H1 (cell line): Measurements from ENCODE around the gene PAX5. TPM values are rescaled to one million over a fixed set of nuclear protein-coding genes. Genes with fewer than 3 reads are reported as not detected.

ENCODE experiments used
- CTCF ChIA-PET: fragments of 300-600 bp; sonication (Branson Sonifier 250); formaldehyde crosslinking; loops from one replicate; lab custom pipeline; 2021; ENCODE audit not compliant: partially characterized antibody; lab: Charles Lee
- POLR2A ChIA-PET: fragments of 300-600 bp; sonication (Branson Sonifier 250); formaldehyde crosslinking; loops from one replicate; lab custom pipeline; 2021; ENCODE audit warnings: inconsistent platforms; ENCODE audit not compliant: partially characterized antibody; lab: Charles Lee
- DNase-seq, 2 experiments: peaks; one replicate each; pipeline versions ENCODE4 v3.0.0 to v3.0.0-alpha.2; 2010 to 2022; ENCODE audit warnings: low spot score in 2 of 2, low read depth in 1 of 2, mixed read lengths in 1 of 2
- FAIRE-seq: peaks from 2 replicates; lab custom pipeline; 2011; peaks lifted over from hg19 to GRCh38; lab: Jason Lieb, UNC
- H2AFZ ChIP-seq: 2 replicates; pipeline ENCODE4 v1.8.1; 2012; ENCODE audit warnings: low read length, inconsistent platforms
- H2AK5ac ChIP-seq: 2 replicates; pipeline ENCODE4 v1.6.1; 2013; ENCODE audit warnings: low read depth, low read length
- H2BK120ac ChIP-seq: replicated peaks from 2 replicates; pipeline ENCODE3; 2013; ENCODE audit warnings: low read depth, low read length, inconsistent platforms
- H2BK12ac ChIP-seq: 2 replicates; pipeline ENCODE4 v1.6.1; 2013; ENCODE audit warnings: low read depth, low read length
- H2BK15ac ChIP-seq: 2 replicates; pipeline ENCODE4 v1.6.1; 2013; ENCODE audit warnings: low read length
- H2BK20ac ChIP-seq: 2 replicates; pipeline ENCODE4 v1.6.1; 2013; ENCODE audit warnings: low read length
- H2BK5ac ChIP-seq: 2 replicates; pipeline ENCODE4 v1.6.1; 2013; ENCODE audit warnings: low read depth, low read length
- H3K14ac ChIP-seq: 2 replicates; pipeline ENCODE4 v1.6.1; 2013; ENCODE audit warnings: inconsistent platforms; ENCODE audit not compliant: insufficient read length
- H3K18ac ChIP-seq: 2 replicates; pipeline ENCODE4 v1.6.1; 2013; ENCODE audit warnings: low read length; ENCODE audit errors: extremely low read depth
- H3K23ac ChIP-seq: 2 replicates; pipeline ENCODE4 v1.6.1; 2013; ENCODE audit warnings: inconsistent platforms; ENCODE audit not compliant: insufficient read length
- H3K23me2 ChIP-seq: 2 replicates; pipeline ENCODE4 v1.6.1; 2013; ENCODE audit warnings: low read depth, low read length
- H3K27ac ChIP-seq: 2 replicates; pipeline ENCODE4 v1.6.1; 2011; ENCODE audit warnings: low read depth, low read length, inconsistent platforms
- H3K27me3 ChIP-seq, 4 experiments: replicated peaks in 1 of 4; 1 replicate in 1 of 4; 2 replicates in 3 of 4; pipeline versions ENCODE4 v1.6.1 to v1.8.1; 2011 to 2013; ENCODE audit warnings: low read length in 3 of 4, mild to moderate bottlenecking in 3 of 4, inconsistent platforms in 2 of 4, mixed read lengths in 2 of 4, moderate library complexity in 1 of 4; ENCODE audit not compliant: control insufficient read depth in 3 of 4, insufficient read depth in 3 of 4; ENCODE audit errors: extremely low read depth in 1 of 4
- H3K36me3 ChIP-seq, 4 experiments: 2 replicates each; pipeline versions ENCODE4 v1.6.1 to v1.8.1; 2011 to 2013; ENCODE audit warnings: mild to moderate bottlenecking in 4 of 4, low read length in 3 of 4, moderate library complexity in 2 of 4, control low read depth in 1 of 4, inconsistent platforms in 1 of 4; ENCODE audit not compliant: insufficient read depth in 4 of 4, control insufficient read depth in 2 of 4
- H3K4ac ChIP-seq: replicated peaks from 2 replicates; pipeline ENCODE3; 2013; ENCODE audit warnings: low read length, low read depth, mixed read lengths, inconsistent platforms; ENCODE audit not compliant: insufficient read length
- H3K4me1 ChIP-seq, 4 experiments: replicated peaks in 1 of 4; 1 replicate in 1 of 4; 2 replicates in 3 of 4; pipeline versions ENCODE4 v1.6.1 to v1.8.1; 2011 to 2013; ENCODE audit warnings: low read length in 3 of 4, inconsistent platforms in 2 of 4, mixed read lengths in 1 of 4; ENCODE audit not compliant: insufficient read depth in 4 of 4, control insufficient read depth in 3 of 4
- H3K4me2 ChIP-seq, 2 experiments: 2 replicates each; pipeline versions ENCODE4 v1.6.1 to v1.8.1; 2011 to 2013; ENCODE audit warnings: low read depth in 2 of 2, low read length in 2 of 2, control low read depth in 1 of 2, inconsistent platforms in 1 of 2, mild to moderate bottlenecking in 1 of 2; ENCODE audit not compliant: insufficient read depth in 1 of 2
- H3K4me3 ChIP-seq, 4 experiments: fragments of 200-600, 300-600 bp in 1 of 4; sonication (generic), shearing (Covaris generic), sonication (Bioruptor Twin) in 1 of 4; 2 replicates each; pipeline versions ENCODE4 v1.5.1 to v1.8.1; 2011 to 2016; ENCODE audit warnings: low read length in 4 of 4, low read depth in 3 of 4, control low read depth in 2 of 4, inconsistent platforms in 2 of 4, mild to moderate bottlenecking in 2 of 4, mixed read lengths in 1 of 4, moderate library complexity in 1 of 4; ENCODE audit not compliant: insufficient read depth in 2 of 4; ENCODE audit errors: extremely low read depth in 1 of 4
- H3K56ac ChIP-seq: replicated peaks from 2 replicates; pipeline ENCODE3; 2013; ENCODE audit warnings: low read depth, mild to moderate bottlenecking, mixed read lengths, low read length, inconsistent platforms; ENCODE audit not compliant: insufficient read length
- H3K79me1 ChIP-seq: 2 replicates; pipeline ENCODE4 v1.6.1; 2013; ENCODE audit warnings: low read depth, low read length, control low read depth
- H3K79me2 ChIP-seq, 2 experiments: 2 replicates each; pipeline versions ENCODE4 v1.6.1 to v1.8.1; 2012 to 2013; ENCODE audit warnings: low read length in 2 of 2, mild to moderate bottlenecking in 2 of 2, inconsistent platforms in 1 of 2; ENCODE audit not compliant: insufficient read depth in 2 of 2, control insufficient read depth in 1 of 2
- H3K9ac ChIP-seq, 4 experiments: replicated peaks in 1 of 4; 1 replicate in 1 of 4; 2 replicates in 3 of 4; pipeline versions ENCODE4 v1.6.1 to v1.8.1; 2011 to 2013; ENCODE audit warnings: low read depth in 3 of 4, low read length in 3 of 4, control low read depth in 2 of 4, mild to moderate bottlenecking in 2 of 4, moderate library complexity in 2 of 4, inconsistent platforms in 1 of 4; ENCODE audit errors: extremely low read depth in 1 of 4
- H3K9me3 ChIP-seq, 2 experiments: 2 replicates each; pipeline versions ENCODE4 v1.6.1 to v1.8.1; 2012 to 2013; ENCODE audit warnings: mild to moderate bottlenecking in 2 of 2, moderate library complexity in 2 of 2, control low read depth in 1 of 2, inconsistent platforms in 1 of 2, low read depth in 1 of 2, low read length in 1 of 2, mixed read lengths in 1 of 2; ENCODE audit not compliant: insufficient read depth in 2 of 2
- H4K20me1 ChIP-seq, 2 experiments: replicated peaks in 1 of 2; 2 replicates each; pipeline versions ENCODE3 to v1.8.1; 2011 to 2013; ENCODE audit warnings: inconsistent platforms in 2 of 2, low read length in 2 of 2, mild to moderate bottlenecking in 1 of 2; ENCODE audit not compliant: insufficient read depth in 2 of 2, control insufficient read depth in 1 of 2
- H4K5ac ChIP-seq: 2 replicates; pipeline ENCODE4 v1.6.1; 2013; ENCODE audit warnings: low read length, low read depth, mixed read lengths, inconsistent platforms; ENCODE audit not compliant: insufficient read length
- H4K8ac ChIP-seq: 2 replicates; pipeline ENCODE4 v1.8.0; 2013; ENCODE audit warnings: mild to moderate bottlenecking, moderate library complexity, low read length, inconsistent platforms; ENCODE audit not compliant: insufficient read depth; ENCODE audit errors: extremely low read depth
- H4K91ac ChIP-seq: replicated peaks from 2 replicates; pipeline ENCODE3; 2013; ENCODE audit warnings: low read length, mixed read lengths, inconsistent platforms; ENCODE audit not compliant: insufficient read length
- ASH2L ChIP-seq: fragments of 200-600, 300-600 bp; sonication (generic); IDR thresholded peaks from one replicate; pipeline ENCODE4 v1.7.1; 2017; ENCODE audit warnings: low read length
- CHD2 ChIP-seq: IDR thresholded peaks from 2 replicates; pipeline ENCODE4 v1.6.1; 2012; ENCODE audit warnings: low read length, improper control_type of control experiment
- CREB1 ChIP-seq: IDR thresholded peaks from 2 replicates; pipeline ENCODE4 v1.6.1; 2012; ENCODE audit warnings: inconsistent platforms
- JUND ChIP-seq: IDR thresholded peaks from 2 replicates; pipeline ENCODE4 v1.6.1; 2011; ENCODE audit warnings: mild to moderate bottlenecking, improper control_type of control experiment, low read length
- NANOG ChIP-seq: IDR thresholded peaks from 2 replicates; pipeline ENCODE4 v1.6.1; 2011; ENCODE audit warnings: low read length, low read depth, mild to moderate bottlenecking, inconsistent platforms; ENCODE audit not compliant: insufficient read depth, poor library complexity, severe bottlenecking
- POLR2A ChIP-seq, 2 experiments: IDR thresholded peaks; 1 replicate in 1 of 2; 2 replicates in 1 of 2; pipeline ENCODE4 v1.6.1; 2011; ENCODE audit warnings: low read depth in 2 of 2, low read length in 2 of 2, mild to moderate bottlenecking in 2 of 2; ENCODE audit errors: control extremely low read depth in 1 of 2
- RBBP5 ChIP-seq: IDR thresholded peaks from 2 replicates; pipeline ENCODE4 v1.7.1; 2012; ENCODE audit warnings: low read depth, mild to moderate bottlenecking, inconsistent platforms, low read length, moderate library complexity, borderline replicate concordance
- SIN3A ChIP-seq, 2 experiments: IDR thresholded peaks in 1 of 2; conservative IDR thresholded peaks in 1 of 2; 2 replicates each; pipeline ENCODE4 v1.6.1; 2011 to 2012; ENCODE audit warnings: low read length in 2 of 2, improper control_type of control experiment in 1 of 2, low read depth in 1 of 2, mild to moderate bottlenecking in 1 of 2
- SRF ChIP-seq: IDR thresholded peaks from 2 replicates; pipeline ENCODE4 v1.6.1; 2011; ENCODE audit warnings: mild to moderate bottlenecking, low read depth, low read length, moderate library complexity
- USF2 ChIP-seq: IDR thresholded peaks from 2 replicates; pipeline ENCODE4 v1.6.1; 2011; ENCODE audit warnings: low read length, improper control_type of control experiment
- ZNF274 ChIP-seq: IDR thresholded peaks from 2 replicates; pipeline ENCODE4 v1.7.0; 2012; ENCODE audit warnings: low read length, borderline replicate concordance; ENCODE audit errors: extremely low read depth
- WGBS, 2 experiments: shearing (Covaris generic) in 1 of 2; methylation state at CpG; one replicate each; pipeline versions ENCODE4 v1.1.6 to v1.1.7; 2013 to 2015; ENCODE audit warnings: low lambda C conversion rate in 2 of 2, mixed read lengths in 2 of 2, inconsistent platforms in 1 of 2, low coverage in 1 of 2, missing lambda C conversion rate in 1 of 2; ENCODE audit not compliant: insufficient replicate concordance in 2 of 2, insufficient coverage in 1 of 2, insufficient read length in 1 of 2; ENCODE audit errors: extremely low coverage in 1 of 2, missing lambda C conversion rate in 1 of 2; 5-methylcytosine and 5-hydroxymethylcytosine counted together
- polyA plus RNA-seq, 7 experiments: library from polyadenylated mRNA; depleted of rRNA in 3 of 7; stranded (reverse) in 5 of 7; unstranded in 2 of 7; fragments of >200 nt in 5 of 7; fragments of 200-250 nt in 2 of 7; gene quantifications; 1 replicate in 5 of 7; 2 replicates in 1 of 7; 4 replicates in 1 of 7; pipeline versions ENCODE4 v1.2.1 to v1.2.3, GENCODE V29; 2011 to 2013; ENCODE audit warnings: missing spikeins in 2 of 7, mixed read lengths in 2 of 7
- total RNA-seq: library from RNA; stranded (reverse); fragmentation: NEBNext Ultra II Directional; extraction: Animal tissue kit (Norgen Biotek cat#: 25700); gene quantifications from 2 replicates; pipeline ENCODE4 v1.2.1, GENCODE V29; 2021

The PAX5 gene
- total and polyA plus RNA-seq, 2 of the 8 experiments (the other 6 are each of a cell fraction or from before 2014, with no cell fraction given): 0.29 to 0.43 TPM

DNA sequence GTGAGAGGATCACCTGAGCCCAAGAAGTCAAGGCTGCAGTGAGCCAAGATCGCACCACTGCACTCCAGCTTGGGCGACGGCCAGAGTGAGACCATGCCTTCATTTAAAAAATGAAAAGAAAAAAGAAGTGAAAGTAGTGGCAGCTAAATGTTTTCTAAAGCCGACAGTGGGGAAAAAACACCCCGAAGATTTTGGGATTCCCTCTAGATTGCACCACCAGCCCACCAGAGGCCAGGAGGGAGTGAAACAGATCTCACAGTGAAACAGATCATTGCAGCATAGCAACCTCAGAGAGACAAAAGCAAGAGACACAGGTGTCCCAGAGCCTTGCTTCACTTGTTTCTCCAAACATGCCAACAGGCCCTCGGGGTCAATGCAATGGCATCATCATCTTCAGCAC lies 156.8 kb downstream of the PAX5 start:
- POLR2A ChIA-PET: no interaction called here
- no peak for DNase-seq
- no peak for FAIRE-seq
- H3K56ac ChIP-seq: no peak overlapping the region
- no peaks in the 10 kb centered on the region for H3K23me2 ChIP-seq
- peaks cover 0 to 4% of the 10 kb centered on the region in 2 experiments; a peak in 2 of 4 replicates for H3K9me3 ChIP-seq
- H2BK5ac ChIP-seq: no peak overlapping the region
- no peak overlapping the region for H4K8ac ChIP-seq
- no peaks in the 10 kb centered on the region for H3K79me1 ChIP-seq
- CTCF ChIA-PET: interaction anchor here (0.9 to 27.2 kb wide), 9 partner anchors 10 to 148 kb away, joined by 3 to 657 read pairs (median 74); no protein-coding TSS in a partner anchor
- no peak overlapping the region for H3K9ac ChIP-seq
- H2BK12ac ChIP-seq: no peak overlapping the region
- H2AK5ac ChIP-seq: no peak overlapping the region
- H3K4me3 ChIP-seq: no peak overlapping the region
- H2AFZ ChIP-seq: no peak overlapping the region
- H3K79me2 ChIP-seq: no peaks in the 10 kb centered on the region
- H3K18ac ChIP-seq: no peak overlapping the region
- H3K27me3 ChIP-seq: peaks cover 0 to 2% (median 0%) of the 10 kb centered on the region in 4 experiments; a peak in 1 of 7 replicates
- H2BK120ac ChIP-seq: no peak overlapping the region
- H3K4me1 ChIP-seq: no peaks in the 10 kb centered on the region
- no peak overlapping the region for H3K14ac ChIP-seq
- H4K91ac ChIP-seq: no peak overlapping the region
- no peak overlapping the region for H3K4me2 ChIP-seq
- H3K23ac ChIP-seq: no peak overlapping the region
- peaks cover 0 to 3% of the 10 kb centered on the region in 2 experiments for H4K20me1 ChIP-seq
- 88% methylated on average over 6 of the region's 6 CpGs; no CpG with 5 or more reads in 1 of the 2 experiments for WGBS, 2 experiments
- H2BK15ac ChIP-seq: no peak overlapping the region
- no peak overlapping the region for H3K27ac ChIP-seq
- H4K5ac ChIP-seq: no peak overlapping the region
- no peak overlapping the region for H2BK20ac ChIP-seq
- H3K36me3 ChIP-seq: no peaks in the 10 kb centered on the region
- no peak overlapping the region for H3K4ac ChIP-seq
- no peak for TF ChIP-seq NANOG
- TF ChIP-seq SRF: no peak
- TF ChIP-seq POLR2A (IDR thresholded peaks at IDR 0.05; ENCODE audit: control extremely low read depth in 1 of 2, low read depth in 2 of 2, low read length in 2 of 2): no peak
- TF ChIP-seq JUND: no peak
- TF ChIP-seq ZNF274: no peak
- no peak for TF ChIP-seq SIN3A (conservative IDR thresholded peaks at IDR 0.05 in 1 of 2, IDR thresholded peaks at IDR 0.05 in 1 of 2; ENCODE audit: low read depth in 1 of 2, low read length in 2 of 2)
- no peak for TF ChIP-seq RBBP5
- TF ChIP-seq ASH2L: no peak
- no peak for TF ChIP-seq CHD2
- TF ChIP-seq USF2: no peak
- no peak for TF ChIP-seq CREB1
